HepG2 (cell line): ENCODE results near the gene MOG. TPM values are rescaled to one million over a fixed set of nuclear protein-coding genes. Genes with fewer than 3 reads are reported as not detected.
A peak's percentile ranks its signal among the peaks of the same experiment; 100 is the strongest.

Experiments
- CREB1 ChIP-seq, 2 experiments: fragments of 450-650 bp in 1 of 2; IDR thresholded peaks; 2 replicates each; pipeline ENCODE4 v1.6.1; 2016 to 2017; ENCODE audit warnings: control low read depth in 1 of 2, mild to moderate bottlenecking in 1 of 2, missing compliant biosample characterization in 1 of 2, missing genetic modification characterization in 1 of 2
- DNMT3B ChIP-seq: conservative IDR thresholded peaks from 2 replicates; pipeline ENCODE4 v1.6.1; 2016; ENCODE audit warnings: missing biosample characterization, control low read depth
- ETV6 ChIP-seq: sonication (generic); formaldehyde crosslinking; conservative IDR thresholded peaks from 2 replicates; pipeline ENCODE4 v1.4.0; 2020; ENCODE audit warnings: missing genetic modification reagents
- GPN1 ChIP-seq: sonication (generic); formaldehyde crosslinking; IDR thresholded peaks from 2 replicates; pipeline ENCODE4 v1.5.1; 2020; ENCODE audit warnings: missing genetic modification reagents, borderline replicate concordance
- HES4 ChIP-seq: sonication (generic); formaldehyde crosslinking; IDR thresholded peaks from 2 replicates; pipeline ENCODE4 v1.9.0; 2021; ENCODE audit warnings: mild to moderate bottlenecking, missing genetic modification reagents, borderline replicate concordance
- HMG20B ChIP-seq: conservative IDR thresholded peaks from 2 replicates; pipeline ENCODE4 v1.6.1; 2016; ENCODE audit warnings: missing genetic modification reagents, missing compliant biosample characterization
- KLF13 ChIP-seq: sonication (generic); formaldehyde crosslinking; IDR thresholded peaks from 2 replicates; pipeline ENCODE4 v1.4.0; 2020; ENCODE audit warnings: mild to moderate bottlenecking, missing genetic modification reagents
- MIXL1 ChIP-seq: IDR thresholded peaks from 2 replicates; pipeline ENCODE4 v1.6.1; 2016
- MYC ChIP-seq: sonication (generic); formaldehyde crosslinking; IDR thresholded peaks from 2 replicates; pipeline ENCODE4 v1.9.0; 2021; ENCODE audit warnings: missing genetic modification reagents, borderline replicate concordance
- NFIC ChIP-seq: IDR thresholded peaks from 2 replicates; pipeline ENCODE4 v1.6.1; 2012; ENCODE audit warnings: mild to moderate bottlenecking, low read length, inconsistent platforms
- NFKB2 ChIP-seq: sonication (generic); formaldehyde crosslinking; IDR thresholded peaks from 2 replicates; pipeline ENCODE4 v1.4.0; 2020; ENCODE audit warnings: missing genetic modification reagents, borderline replicate concordance
- NR1H2 ChIP-seq: sonication (generic); formaldehyde crosslinking; IDR thresholded peaks from 2 replicates; pipeline ENCODE4 v1.8.1; 2022; ENCODE audit warnings: low read depth, missing genetic modification reagents, borderline replicate concordance
- SIX4 ChIP-seq: sonication (generic); formaldehyde crosslinking; IDR thresholded peaks from 2 replicates; pipeline ENCODE4 v1.4.0; 2020; ENCODE audit warnings: missing genetic modification reagents
- SMAD1 ChIP-seq: sonication (generic); formaldehyde crosslinking; IDR thresholded peaks from 2 replicates; pipeline ENCODE4 v1.4.0; 2020; ENCODE audit warnings: missing genetic modification reagents, low read depth, mild to moderate bottlenecking, borderline replicate concordance
- ZKSCAN8 ChIP-seq: IDR thresholded peaks from 2 replicates; pipeline ENCODE4 v1.6.1; 2016; ENCODE audit warnings: borderline replicate concordance, missing genetic modification reagents, missing compliant biosample characterization
- ZNF251 ChIP-seq: sonication (generic); formaldehyde crosslinking; IDR thresholded peaks from 2 replicates; pipeline ENCODE4 v1.9.0; 2021; ENCODE audit warnings: mild to moderate bottlenecking, missing genetic modification reagents
- ZNF34 ChIP-seq: sonication (generic); formaldehyde crosslinking; IDR thresholded peaks from 2 replicates; pipeline ENCODE4 v1.4.0; 2020; ENCODE audit warnings: mild to moderate bottlenecking, missing genetic modification reagents, borderline replicate concordance
- ZNF350 ChIP-seq: sonication (generic); formaldehyde crosslinking; IDR thresholded peaks from 2 replicates; pipeline ENCODE4 v1.4.0; 2020; ENCODE audit warnings: mild to moderate bottlenecking, low read depth, missing genetic modification reagents, borderline replicate concordance
- ZNF883 ChIP-seq: sonication (generic); formaldehyde crosslinking; IDR thresholded peaks from 2 replicates; pipeline ENCODE4 v1.5.1; 2020; ENCODE audit warnings: mild to moderate bottlenecking, missing genetic modification reagents; ENCODE audit errors: not compliant biosample characterization
- polyA plus RNA-seq, 8 experiments: library from polyadenylated mRNA; depleted of rRNA in 3 of 8; stranded (reverse) in 7 of 8; unstranded in 1 of 8; fragments of >200 nt; fragmentation: Illumina TruSeq in 4 of 8; extraction: Trizol in 4 of 8; gene quantifications; 2 replicates each; pipeline versions ENCODE4 v1.2.1 to v1.2.3, GENCODE V29; 2011 to 2016; ENCODE audit warnings: low read depth in 4 of 8, missing spikeins in 1 of 8, mixed read lengths in 1 of 8; ENCODE audit not compliant: insufficient read depth in 1 of 8
- total RNA-seq, 5 experiments: library from RNA; depleted of rRNA; stranded (reverse); fragments of >200 nt; fragmentation: Illumina TruSeq; extraction: Trizol; gene quantifications; 2 replicates each; pipeline ENCODE4 v1.2.3, GENCODE V29; 2016; ENCODE audit warnings: low read depth in 1 of 5
- TF ChIP-seq, protein P1 (sequence below): sonication (generic); formaldehyde crosslinking; IDR thresholded peaks from 2 replicates; pipeline ENCODE4; 2020; ENCODE audit warnings: missing genetic modification reagents, mild to moderate bottlenecking, borderline replicate concordance
- TF ChIP-seq, protein P2 (sequence below): IDR thresholded peaks from 2 replicates; pipeline ENCODE4 v1.6.1; 2012; ENCODE audit warnings: inconsistent platforms
- TF ChIP-seq, protein P3 (sequence below): sonication (generic); formaldehyde crosslinking; IDR thresholded peaks from 2 replicates; pipeline ENCODE4 v1.5.0; 2020; ENCODE audit warnings: missing genetic modification reagents, mild to moderate bottlenecking, borderline replicate concordance
- TF ChIP-seq, protein P4 (sequence below): sonication (generic); formaldehyde crosslinking; IDR thresholded peaks from 2 replicates; pipeline ENCODE4 v1.5.0; 2020; ENCODE audit warnings: mild to moderate bottlenecking, missing genetic modification reagents, borderline replicate concordance

The MOG gene
- total and polyA plus RNA-seq, 2 of the 13 experiments (the other 11 are each of a cell fraction or from before 2014, with no cell fraction given): not detected

DNA sequence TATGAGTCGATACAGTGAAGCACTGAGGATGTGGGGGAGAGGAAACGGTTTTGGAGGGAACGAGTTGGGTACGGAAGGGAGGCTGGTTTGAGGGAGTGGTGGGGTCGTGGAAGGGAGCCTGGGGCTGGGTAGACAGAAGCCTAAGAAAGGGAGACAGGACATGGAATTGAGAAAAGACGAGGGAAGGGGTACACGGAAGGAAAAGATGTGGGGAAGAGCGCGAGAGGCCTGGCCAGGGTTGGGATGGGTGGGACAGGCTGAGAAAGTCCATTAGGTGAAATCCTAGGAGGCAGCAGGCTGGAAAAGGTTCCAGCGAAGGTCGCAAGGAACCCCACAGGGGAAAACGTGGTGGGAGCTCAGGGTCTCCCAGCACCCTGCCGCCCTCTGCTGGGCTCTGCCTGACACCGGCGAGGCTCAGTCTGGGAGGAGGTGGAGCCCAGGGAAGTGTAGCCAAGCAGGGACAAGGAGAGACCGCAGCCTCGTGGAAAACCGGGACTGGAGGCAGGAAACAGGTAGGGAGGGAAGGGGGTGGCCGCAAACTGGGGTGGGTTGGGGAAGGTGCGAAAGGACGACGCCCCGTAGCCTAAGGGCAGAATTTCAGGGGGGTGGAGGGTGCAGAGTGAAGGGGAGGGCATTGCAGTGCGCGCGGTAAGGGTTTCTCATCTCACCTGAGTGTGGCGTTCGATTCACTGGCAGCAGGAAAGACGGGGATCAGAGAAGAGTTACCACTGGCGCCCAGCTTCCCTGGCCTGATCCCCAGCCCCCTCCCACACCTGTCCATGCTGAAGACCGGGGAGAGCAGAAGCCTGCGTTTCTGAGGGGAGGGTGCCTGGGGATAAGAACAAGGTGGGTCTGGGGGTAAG, 28.2 kb upstream of the MOG start (continued):
- TF ChIP-seq NFIC (no peak), ZNF883 (CRISPR knock-in tag) (peak; percentile 30), MYC (CRISPR knock-in tag) (peak; percentile 66; the same call in 1 of the 2 replicates), ZKSCAN8 (CRISPR knock-in tag) (no peak), GPN1 (CRISPR knock-in tag) (no peak), ZNF251 (CRISPR knock-in tag) (no peak), HES4 (CRISPR knock-in tag) (no peak), SMAD1 (CRISPR knock-in tag) (no peak), ZNF350 (CRISPR knock-in tag) (no peak), DNMT3B (CRISPR knock-in tag) (no peak), ETV6 (CRISPR knock-in tag) (no peak), KLF13 (CRISPR knock-in tag) (no peak), NFKB2 (CRISPR knock-in tag) (0 out of 2 replicates have a peak, but pooled peaks have one; percentile 29), ZNF34 (CRISPR knock-in tag) (peak; percentile 64; the same call in 1 of the 2 replicates), NR1H2 (CRISPR knock-in tag) (no peak), CREB1 (IDR thresholded peaks at IDR 0.05) (no peak), CREB1 (CRISPR knock-in tag; IDR thresholded peaks at IDR 0.05) (no peak), SIX4 (no peak), HMG20B (CRISPR knock-in tag) (no peak), MIXL1 (CRISPR knock-in tag) (no peak)
- TF ChIP-seq, protein P1, sequence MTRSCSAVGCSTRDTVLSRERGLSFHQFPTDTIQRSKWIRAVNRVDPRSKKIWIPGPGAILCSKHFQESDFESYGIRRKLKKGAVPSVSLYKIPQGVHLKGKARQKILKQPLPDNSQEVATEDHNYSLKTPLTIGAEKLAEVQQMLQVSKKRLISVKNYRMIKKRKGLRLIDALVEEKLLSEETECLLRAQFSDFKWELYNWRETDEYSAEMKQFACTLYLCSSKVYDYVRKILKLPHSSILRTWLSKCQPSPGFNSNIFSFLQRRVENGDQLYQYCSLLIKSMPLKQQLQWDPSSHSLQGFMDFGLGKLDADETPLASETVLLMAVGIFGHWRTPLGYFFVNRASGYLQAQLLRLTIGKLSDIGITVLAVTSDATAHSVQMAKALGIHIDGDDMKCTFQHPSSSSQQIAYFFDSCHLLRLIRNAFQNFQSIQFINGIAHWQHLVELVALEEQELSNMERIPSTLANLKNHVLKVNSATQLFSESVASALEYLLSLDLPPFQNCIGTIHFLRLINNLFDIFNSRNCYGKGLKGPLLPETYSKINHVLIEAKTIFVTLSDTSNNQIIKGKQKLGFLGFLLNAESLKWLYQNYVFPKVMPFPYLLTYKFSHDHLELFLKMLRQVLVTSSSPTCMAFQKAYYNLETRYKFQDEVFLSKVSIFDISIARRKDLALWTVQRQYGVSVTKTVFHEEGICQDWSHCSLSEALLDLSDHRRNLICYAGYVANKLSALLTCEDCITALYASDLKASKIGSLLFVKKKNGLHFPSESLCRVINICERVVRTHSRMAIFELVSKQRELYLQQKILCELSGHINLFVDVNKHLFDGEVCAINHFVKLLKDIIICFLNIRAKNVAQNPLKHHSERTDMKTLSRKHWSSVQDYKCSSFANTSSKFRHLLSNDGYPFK: no peak
- TF ChIP-seq, protein P2, sequence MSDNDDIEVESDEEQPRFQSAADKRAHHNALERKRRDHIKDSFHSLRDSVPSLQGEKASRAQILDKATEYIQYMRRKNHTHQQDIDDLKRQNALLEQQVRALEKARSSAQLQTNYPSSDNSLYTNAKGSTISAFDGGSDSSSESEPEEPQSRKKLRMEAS: peak; percentile 49; the same call in 1 of the 2 replicates
- TF ChIP-seq, protein P3, sequence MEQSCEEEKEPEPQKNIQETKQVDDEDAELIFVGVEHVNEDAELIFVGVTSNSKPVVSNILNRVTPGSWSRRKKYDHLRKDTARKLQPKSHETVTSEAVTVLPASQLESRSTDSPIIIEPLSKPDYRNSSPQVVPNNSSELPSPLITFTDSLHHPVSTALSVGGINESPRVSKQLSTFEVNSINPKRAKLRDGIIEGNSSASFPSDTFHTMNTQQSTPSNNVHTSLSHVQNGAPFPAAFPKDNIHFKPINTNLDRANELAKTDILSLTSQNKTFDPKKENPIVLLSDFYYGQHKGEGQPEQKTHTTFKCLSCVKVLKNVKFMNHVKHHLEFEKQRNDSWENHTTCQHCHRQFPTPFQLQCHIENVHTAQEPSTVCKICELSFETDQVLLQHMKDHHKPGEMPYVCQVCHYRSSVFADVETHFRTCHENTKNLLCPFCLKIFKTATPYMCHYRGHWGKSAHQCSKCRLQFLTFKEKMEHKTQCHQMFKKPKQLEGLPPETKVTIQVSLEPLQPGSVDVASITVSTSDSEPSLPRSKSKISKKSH: peak; percentile 68; the same call in 1 of the 2 replicates
- TF ChIP-seq, protein P4, sequence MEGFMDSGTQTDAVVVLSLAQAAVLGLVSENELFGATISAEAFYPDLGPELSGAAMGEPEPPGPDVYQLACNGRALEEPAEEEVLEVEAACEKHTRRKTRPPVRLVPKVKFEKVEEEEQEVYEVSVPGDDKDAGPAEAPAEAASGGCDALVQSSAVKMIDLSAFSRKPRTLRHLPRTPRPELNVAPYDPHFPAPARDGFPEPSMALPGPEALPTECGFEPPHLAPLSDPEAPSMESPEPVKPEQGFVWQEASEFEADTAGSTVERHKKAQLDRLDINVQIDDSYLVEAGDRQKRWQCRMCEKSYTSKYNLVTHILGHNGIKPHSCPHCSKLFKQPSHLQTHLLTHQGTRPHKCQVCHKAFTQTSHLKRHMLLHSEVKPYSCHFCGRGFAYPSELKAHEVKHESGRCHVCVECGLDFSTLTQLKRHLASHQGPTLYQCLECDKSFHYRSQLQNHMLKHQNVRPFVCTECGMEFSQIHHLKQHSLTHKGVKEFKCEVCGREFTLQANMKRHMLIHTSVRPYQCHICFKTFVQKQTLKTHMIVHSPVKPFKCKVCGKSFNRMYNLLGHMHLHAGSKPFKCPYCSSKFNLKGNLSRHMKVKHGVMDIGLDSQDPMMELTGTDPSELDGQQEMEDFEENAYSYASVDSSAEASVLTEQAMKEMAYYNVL (CRISPR knock-in tag): no peak
